ENCODE results near the gene FAM171A2.

Gene FAM171A2

GRCh38 chr17:44323359-44324091 is 40.1 kb downstream of the FAM171A2 start:
- DNase-seq (ENCODE audit: low read depth in 2 of 2) = no peak

- no peak for DNase-seq (ENCODE audit: low read depth in 2 of 2)
Measured at GRCh38 chr17:44322236-44322895, 41.3 kb downstream of the FAM171A2 start.

- DNase-seq (ENCODE audit: low read depth in 2 of 2) = no peak
Measured at GRCh38 chr17:44321246-44322120, 42.2 kb downstream of the FAM171A2 start.

- DNase-seq (ENCODE audit: low read depth in 2 of 2) = no peak
Measured at GRCh38 chr17:44320066-44320465, 43.6 kb downstream of the FAM171A2 start.

- DNase-seq (ENCODE audit: low read depth in 2 of 2) = no peak
Measured at GRCh38 chr17:44318077-44318892, 45.4 kb downstream of the FAM171A2 start.

- DNase-seq (ENCODE audit: low read depth in 2 of 2) = no peak
Measured at GRCh38 chr17:44317545-44317944, 46.1 kb downstream of the FAM171A2 start.

- DNase-seq (ENCODE audit: low read depth in 2 of 2) = no peak
Measured at GRCh38 chr17:44315760-44316731, 47.6 kb downstream of the FAM171A2 start.

GRCh38 chr17:44314869-44315661 is 48.6 kb downstream of the FAM171A2 start:
- peak in 1 of 2 donors; percentile 25 for DNase-seq (ENCODE audit: low read depth in 2 of 2)

GRCh38 chr17:44314524-44314868 is 49.2 kb downstream of the FAM171A2 start:
- no peak for DNase-seq (ENCODE audit: low read depth in 2 of 2)

GRCh38 chr17:44314031-44314430 is 49.6 kb downstream of the FAM171A2 start:
- DNase-seq (ENCODE audit: low read depth in 2 of 2) = no peak

GRCh38 chr17:44312396-44313104 is 51.1 kb downstream of the FAM171A2 start:
- no peak for DNase-seq (ENCODE audit: low read depth in 2 of 2)

- DNase-seq (ENCODE audit: low read depth in 2 of 2) = no peak
Measured at GRCh38 chr17:44311562-44312181, 52.0 kb downstream of the FAM171A2 start.

GRCh38 chr17:44310609-44311376 is 52.9 kb downstream of the FAM171A2 start:
- no peak for DNase-seq (ENCODE audit: low read depth in 2 of 2)

- no peak for DNase-seq (ENCODE audit: low read depth in 2 of 2)
Measured at GRCh38 chr17:44310188-44310587, 53.5 kb downstream of the FAM171A2 start.

- no peak for DNase-seq (ENCODE audit: low read depth in 2 of 2)
Measured at GRCh38 chr17:44309472-44309871, 54.2 kb downstream of the FAM171A2 start.

GRCh38 chr17:44308865-44309264 is 54.8 kb downstream of the FAM171A2 start:
- no peak for DNase-seq (ENCODE audit: low read depth in 2 of 2)

- peak; percentile 71 to 73 for DNase-seq (ENCODE audit: low read depth in 2 of 2)
Measured at GRCh38 chr17:44308320-44308818, 55.3 kb downstream of the FAM171A2 start, which contains the start of gene RUNDC3A. Gene RUNDC3A (plus strand): TSS chr17:44308601. CDS start chr17:44308833, 232 bp downstream.
